CD14-positive monocyte (primary cell): ENCODE results near the gene AGAP1. TPM values are rescaled to one million over a fixed set of nuclear protein-coding genes. Genes with fewer than 3 reads are reported as not detected.

Source experiments
- DNase-seq, 3 donors: peaks; one replicate each; pipeline ENCODE4 v3.0.0-alpha.2; 2011 to 2022
- H2AFZ ChIP-seq: 2 replicates; pipeline ENCODE4 v1.6.0; 2012; ENCODE audit warnings: mild to moderate bottlenecking, low read depth, low read length, inconsistent platforms; ENCODE audit not compliant: insufficient read depth, poor library complexity, severe bottlenecking
- H3K27ac ChIP-seq, 2 donors: 1 replicate in 1 of 2; 2 replicates in 1 of 2; pipeline ENCODE4 v1.5.1; 2012 to 2013; ENCODE audit warnings: low read length in 2 of 2, control low read depth in 1 of 2, inconsistent platforms in 1 of 2, low read depth in 1 of 2, mild to moderate bottlenecking in 1 of 2
- H3K27me3 ChIP-seq, 2 donors: one replicate each; pipeline versions ENCODE4 v1.6.0 to v1.6.1; 2011 to 2013; ENCODE audit warnings: low read length in 2 of 2; ENCODE audit not compliant: control insufficient read depth in 2 of 2, insufficient read depth in 2 of 2
- H3K36me3 ChIP-seq, 2 donors: replicated peaks in 1 of 2; 1 replicate in 1 of 2; 2 replicates in 1 of 2; pipeline versions ENCODE4 v1.5.1 to v1.6.1; 2012 to 2013; ENCODE audit warnings: low read length in 2 of 2, control low read depth in 1 of 2, inconsistent platforms in 1 of 2, mild to moderate bottlenecking in 1 of 2; ENCODE audit not compliant: insufficient read depth in 2 of 2, control insufficient read depth in 1 of 2
- H3K4me1 ChIP-seq, 2 donors: 1 replicate in 1 of 2; 2 replicates in 1 of 2; pipeline versions ENCODE4 v1.5.1 to v1.6.1; 2012 to 2013; ENCODE audit warnings: low read length in 2 of 2, control low read depth in 1 of 2, inconsistent platforms in 1 of 2, mild to moderate bottlenecking in 1 of 2, moderate library complexity in 1 of 2; ENCODE audit not compliant: insufficient read depth in 2 of 2, control insufficient read depth in 1 of 2
- H3K4me2 ChIP-seq: replicated peaks from 2 replicates; pipeline ENCODE3; 2012; ENCODE audit warnings: low read length, moderate library complexity, mild to moderate bottlenecking; ENCODE audit not compliant: poor library complexity, severe bottlenecking; ENCODE audit errors: extremely low read depth
- H3K4me3 ChIP-seq, 3 experiments: fragments of 200-600 bp in 1 of 3; sonication (generic) in 1 of 3; replicated peaks in 1 of 3; 1 replicate in 2 of 3; 2 replicates in 1 of 3; pipeline ENCODE4 v1.5.1; 2011 to 2013; ENCODE audit warnings: low read length in 3 of 3, mild to moderate bottlenecking in 3 of 3, control low read depth in 2 of 3, low read depth in 2 of 3, inconsistent platforms in 1 of 3, moderate library complexity in 1 of 3
- H3K79me2 ChIP-seq: 2 replicates; pipeline ENCODE4 v1.6.0; 2012; ENCODE audit warnings: mild to moderate bottlenecking, control low read depth, inconsistent platforms, low read length, moderate library complexity; ENCODE audit not compliant: insufficient read depth
- H3K9ac ChIP-seq: 2 replicates; pipeline ENCODE4 v1.6.0; 2017; ENCODE audit warnings: low read length, mild to moderate bottlenecking; ENCODE audit not compliant: insufficient read depth, poor library complexity, severe bottlenecking
- H3K9me3 ChIP-seq, 2 donors: replicated peaks in 1 of 2; 1 replicate in 1 of 2; 2 replicates in 1 of 2; pipeline versions ENCODE4 v1.5.1 to v1.6.1; 2012 to 2013; ENCODE audit warnings: low read length in 2 of 2, control low read depth in 1 of 2; ENCODE audit not compliant: control insufficient read depth in 1 of 2, insufficient read depth in 1 of 2
- H4K20me1 ChIP-seq: 2 replicates; pipeline ENCODE4 v1.6.0; 2012; ENCODE audit warnings: mild to moderate bottlenecking, low read length, control low read depth, moderate library complexity; ENCODE audit not compliant: insufficient read depth
- H3K27ac Mint-ChIP-seq, 7 donors: one replicate each; pipeline ENCODE4 v1.8.0; 2020; ENCODE audit warnings: mild to moderate bottlenecking in 7 of 7, mixed read lengths in 7 of 7, moderate library complexity in 6 of 7, inconsistent platforms in 2 of 7
- H3K27me3 Mint-ChIP-seq, 3 donors: one replicate each; pipeline ENCODE4 v1.8.0; 2021 to 2022; ENCODE audit warnings: low read depth in 3 of 3, mild to moderate bottlenecking in 3 of 3, mixed read lengths in 3 of 3, moderate library complexity in 3 of 3, inconsistent platforms in 1 of 3
- H3K36me3 Mint-ChIP-seq, 2 donors: one replicate each; pipeline ENCODE4 v1.8.0; 2020; ENCODE audit warnings: mixed read lengths in 2 of 2, inconsistent platforms in 1 of 2, mild to moderate bottlenecking in 1 of 2
- H3K4me1 Mint-ChIP-seq: one replicate; pipeline ENCODE4 v1.8.0; 2020; ENCODE audit warnings: mild to moderate bottlenecking, mixed read lengths
- H3K4me3 Mint-ChIP-seq, 2 donors: one replicate each; pipeline ENCODE4 v1.8.0; 2020; ENCODE audit warnings: mild to moderate bottlenecking in 2 of 2, mixed read lengths in 2 of 2, moderate library complexity in 1 of 2
- H3K9me3 Mint-ChIP-seq, 7 donors: one replicate each; pipeline ENCODE4 v1.8.0; 2020 to 2022; ENCODE audit warnings: mixed read lengths in 7 of 7, mild to moderate bottlenecking in 6 of 7, moderate library complexity in 6 of 7, inconsistent platforms in 2 of 7
- WGBS: methylation state at CpG from one replicate; pipeline ENCODE4 v1.1.5; 2013; ENCODE audit warnings: missing lambda C conversion rate; ENCODE audit not compliant: insufficient coverage; 5-methylcytosine and 5-hydroxymethylcytosine counted together
- intact Hi-C, 2 donors: fragments of 100-400 bp; cut with micrococcal nuclease; formaldehyde crosslinking; loops; one replicate each; pipeline versions ENCODE4 v1.15.0 to v1.15.1; 2023
- polyA plus RNA-seq, 3 donors: library from polyadenylated mRNA; depleted of rRNA in 1 of 3; unstranded in 2 of 3; stranded (reverse) in 1 of 3; fragments of 300-500 nt in 2 of 3; fragments of >200 nt in 1 of 3; fragmentation: Illumina TruSeq in 2 of 3; gene quantifications; 1 replicate in 2 of 3; 2 replicates in 1 of 3; pipeline ENCODE4 v1.2.3, GENCODE V29; 2012 to 2021
- TF ChIP-seq, protein P1 (sequence below): fragments of 200-600 bp; IDR thresholded peaks from one replicate; pipeline ENCODE4 v1.8.0; 2022; ENCODE audit warnings: antibody characterized with exemption, mild to moderate bottlenecking

AGAP1 gene
- polyA plus RNA-seq, 3 donors, result 0.12 TPM; not detected in 2

DNA sequence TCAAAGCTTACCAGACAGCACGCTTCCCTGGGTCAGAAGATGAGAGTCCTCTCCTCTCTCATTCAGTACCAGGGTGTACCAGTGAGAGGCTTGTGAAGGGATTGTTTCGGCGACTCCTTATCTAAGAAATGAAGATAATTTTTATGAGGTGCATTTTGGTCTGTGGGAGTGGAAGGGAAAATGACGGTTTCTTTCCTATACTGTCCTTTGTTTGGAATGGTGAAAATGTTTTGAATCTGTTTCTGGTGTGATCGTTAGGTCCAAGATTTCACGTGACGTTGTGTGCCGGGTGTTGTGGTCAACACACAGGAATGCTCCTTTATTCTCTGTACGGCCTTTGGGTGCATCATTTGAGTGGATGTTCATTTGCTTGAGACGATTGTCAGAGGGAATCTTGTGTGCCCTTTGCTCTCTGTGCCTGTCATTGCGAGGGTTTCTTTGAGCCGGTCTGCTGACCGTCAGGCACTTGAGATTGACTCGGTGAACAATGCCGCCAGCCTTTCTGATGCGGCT lies 183.5 kb downstream of the AGAP1 start:
- no peak overlapping the region for H3K4me3 ChIP-seq
- TF ChIP-seq, protein P1, sequence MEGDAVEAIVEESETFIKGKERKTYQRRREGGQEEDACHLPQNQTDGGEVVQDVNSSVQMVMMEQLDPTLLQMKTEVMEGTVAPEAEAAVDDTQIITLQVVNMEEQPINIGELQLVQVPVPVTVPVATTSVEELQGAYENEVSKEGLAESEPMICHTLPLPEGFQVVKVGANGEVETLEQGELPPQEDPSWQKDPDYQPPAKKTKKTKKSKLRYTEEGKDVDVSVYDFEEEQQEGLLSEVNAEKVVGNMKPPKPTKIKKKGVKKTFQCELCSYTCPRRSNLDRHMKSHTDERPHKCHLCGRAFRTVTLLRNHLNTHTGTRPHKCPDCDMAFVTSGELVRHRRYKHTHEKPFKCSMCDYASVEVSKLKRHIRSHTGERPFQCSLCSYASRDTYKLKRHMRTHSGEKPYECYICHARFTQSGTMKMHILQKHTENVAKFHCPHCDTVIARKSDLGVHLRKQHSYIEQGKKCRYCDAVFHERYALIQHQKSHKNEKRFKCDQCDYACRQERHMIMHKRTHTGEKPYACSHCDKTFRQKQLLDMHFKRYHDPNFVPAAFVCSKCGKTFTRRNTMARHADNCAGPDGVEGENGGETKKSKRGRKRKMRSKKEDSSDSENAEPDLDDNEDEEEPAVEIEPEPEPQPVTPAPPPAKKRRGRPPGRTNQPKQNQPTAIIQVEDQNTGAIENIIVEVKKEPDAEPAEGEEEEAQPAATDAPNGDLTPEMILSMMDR, result no peak
- intact Hi-C loops, result no loop called here
- peaks cover 16 to 20% of the 10 kb centered on the region in 2 donors for H3K27me3 ChIP-seq
- H3K9me3 ChIP-seq, result no peaks in the 10 kb centered on the region
- 97% methylated on average over 10 of the region's 16 CpGs for WGBS
- DNase-seq, result no peak
- no peak overlapping the region for H3K27ac Mint-ChIP-seq
- no peaks in the 10 kb centered on the region for H3K4me1 Mint-ChIP-seq
- no peaks in the 10 kb centered on the region for H3K36me3 Mint-ChIP-seq
- no peaks in the 10 kb centered on the region for H3K36me3 ChIP-seq
- no peaks in the 10 kb centered on the region for H3K79me2 ChIP-seq
- H3K4me3 Mint-ChIP-seq, result peak overlapping the region in 1 of 2 donors; percentile 9
- H4K20me1 ChIP-seq, result no peaks in the 10 kb centered on the region
- H3K27me3 Mint-ChIP-seq, result peaks cover 16 to 31% (median 27%) of the 10 kb centered on the region in 3 donors
- no peak overlapping the region for H3K27ac ChIP-seq
- H3K9ac ChIP-seq, result no peak overlapping the region
- no peak overlapping the region for H3K4me2 ChIP-seq
- H3K4me1 ChIP-seq, result no peaks in the 10 kb centered on the region
- no peak overlapping the region for H2AFZ ChIP-seq
- no peaks in the 10 kb centered on the region for H3K9me3 Mint-ChIP-seq

DNA sequence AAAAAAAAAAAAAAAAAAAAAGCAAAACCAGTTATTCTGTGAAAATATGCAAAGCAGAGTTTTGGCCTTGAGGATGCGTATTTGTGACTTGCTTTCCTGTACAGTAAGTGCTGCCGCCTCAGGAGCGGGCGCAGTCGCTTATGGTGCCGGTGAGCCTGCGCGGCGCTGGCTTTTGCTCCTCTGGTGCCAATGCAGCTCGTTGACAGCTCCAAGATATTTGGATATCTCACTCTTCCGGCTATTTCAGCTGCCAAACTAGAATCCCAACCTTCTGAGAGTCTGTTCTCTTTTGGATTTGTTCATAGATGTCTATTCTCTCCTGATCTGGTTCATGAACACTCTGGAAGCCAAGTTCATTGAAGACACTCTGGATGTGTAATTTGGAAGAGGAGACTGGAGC lies 184.1 kb downstream of the AGAP1 start:
- Histone ChIP-seq H4K20me1 (no peaks in the 10 kb centered on the region), H3K27ac (no peak overlapping the region), H3K36me3 (no peaks in the 10 kb centered on the region), H2AFZ (no peak overlapping the region), H3K4me2 (no peak overlapping the region), H3K79me2 (no peaks in the 10 kb centered on the region), H3K9me3 (no peaks in the 10 kb centered on the region), H3K27me3 (peaks cover 10 to 14% of the 10 kb centered on the region in 2 donors), H3K9ac (no peak overlapping the region), H3K4me1 (no peaks in the 10 kb centered on the region), H3K4me3 (no peak overlapping the region)
- intact Hi-C loops, result no loop called here
- DNase-seq, result no peak
- TF ChIP-seq, protein P1, result no peak
- H3K4me3 Mint-ChIP-seq, result no peak overlapping the region
- H3K27me3 Mint-ChIP-seq, result peaks cover 10 to 29% (median 25%) of the 10 kb centered on the region in 3 donors
- H3K36me3 Mint-ChIP-seq, result no peaks in the 10 kb centered on the region
- 98% methylated on average over 9 of the region's 11 CpGs for WGBS
- no peaks in the 10 kb centered on the region for H3K9me3 Mint-ChIP-seq
- no peak overlapping the region for H3K27ac Mint-ChIP-seq
- no peaks in the 10 kb centered on the region for H3K4me1 Mint-ChIP-seq
